ENCODE results near the gene FKBP1B.
"Not testable (repeated sequence)": the region's sequence is repeated elsewhere in the genome, so short reads cannot be mapped to it uniquely, and the experiment has no call there.

The FKBP1B gene

DNA sequence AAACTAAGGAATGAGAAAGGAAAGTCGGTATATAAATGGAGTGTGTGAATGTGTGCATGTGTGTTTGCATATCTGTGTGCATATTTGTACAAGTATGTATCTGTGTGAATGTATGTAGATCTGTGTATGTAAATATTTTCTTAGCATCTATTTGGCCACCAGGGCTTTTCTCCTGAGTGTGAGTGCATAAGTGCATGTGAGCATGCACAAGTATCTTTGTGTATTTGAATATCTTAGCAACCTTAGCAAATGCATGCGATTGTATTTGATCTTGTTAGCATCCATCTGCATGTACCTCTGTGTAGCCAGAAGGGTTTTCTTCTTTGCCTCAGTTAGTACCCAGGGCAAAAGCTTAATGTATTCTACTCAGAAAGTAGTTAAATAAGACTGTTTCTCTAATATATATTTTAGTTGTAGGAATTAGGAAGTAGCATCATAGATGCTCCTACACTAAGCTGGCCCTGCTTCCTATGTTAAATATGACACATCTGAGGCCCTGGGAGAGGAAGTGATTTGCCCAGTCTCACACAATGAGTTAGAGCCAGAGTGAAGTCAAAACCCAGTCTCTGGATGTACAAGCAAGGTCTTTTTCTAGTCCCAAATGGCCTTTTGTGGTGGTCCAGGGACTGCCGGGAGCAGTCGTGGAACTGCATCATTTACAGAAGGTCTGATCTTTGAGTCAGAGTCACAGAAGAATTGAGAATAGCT is 9.2 kb downstream of the FKBP1B start:
- DNase-seq (ENCODE audit: low read depth in 2 of 2) = no peak

- no peak for DNase-seq (ENCODE audit: low read depth in 2 of 2)
Measured at GRCh38 chr2:24065341-24065740, 15.8 kb downstream of the FKBP1B start.

GRCh38 chr2:24072259-24072658 is 22.7 kb downstream of the FKBP1B start:
- DNase-seq (ENCODE audit: low read depth in 2 of 2) = no peak

GRCh38 chr2:24073816-24074215 is 24.3 kb downstream of the FKBP1B start:
- DNase-seq (ENCODE audit: low read depth in 2 of 2) = no peak

DNA sequence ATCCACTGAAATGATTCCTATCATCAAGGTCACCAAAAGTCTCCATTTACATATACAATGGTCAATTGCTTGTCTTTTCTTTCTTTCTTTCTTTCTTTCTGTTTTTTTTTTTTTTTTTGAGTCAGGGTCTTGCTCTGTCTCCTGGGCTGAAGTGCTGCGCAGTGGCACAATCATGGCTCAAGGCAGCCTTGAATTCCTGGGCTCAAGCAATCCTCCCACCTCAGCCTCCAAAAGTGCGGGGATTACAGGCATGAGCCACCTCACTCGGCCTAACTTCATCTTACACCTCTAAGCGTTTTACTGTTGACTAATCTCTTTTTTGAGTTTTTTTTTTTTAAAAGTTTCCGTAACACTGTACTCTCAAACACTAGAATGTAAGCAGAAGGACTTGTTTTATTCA is 25.7 kb downstream of the FKBP1B start:
- no peak for DNase-seq (ENCODE audit: low read depth in 2 of 2)

GRCh38 chr2:24075915-24076848 is 26.6 kb downstream of the FKBP1B start, which contains the start of gene SF3B6:
TSS of gene SF3B6 (minus strand) at chr2:24076326. CDS start at chr2:24076229, 97 bp downstream.
- DNase-seq (ENCODE audit: low read depth in 2 of 2) = peak; percentile 99

DNA sequence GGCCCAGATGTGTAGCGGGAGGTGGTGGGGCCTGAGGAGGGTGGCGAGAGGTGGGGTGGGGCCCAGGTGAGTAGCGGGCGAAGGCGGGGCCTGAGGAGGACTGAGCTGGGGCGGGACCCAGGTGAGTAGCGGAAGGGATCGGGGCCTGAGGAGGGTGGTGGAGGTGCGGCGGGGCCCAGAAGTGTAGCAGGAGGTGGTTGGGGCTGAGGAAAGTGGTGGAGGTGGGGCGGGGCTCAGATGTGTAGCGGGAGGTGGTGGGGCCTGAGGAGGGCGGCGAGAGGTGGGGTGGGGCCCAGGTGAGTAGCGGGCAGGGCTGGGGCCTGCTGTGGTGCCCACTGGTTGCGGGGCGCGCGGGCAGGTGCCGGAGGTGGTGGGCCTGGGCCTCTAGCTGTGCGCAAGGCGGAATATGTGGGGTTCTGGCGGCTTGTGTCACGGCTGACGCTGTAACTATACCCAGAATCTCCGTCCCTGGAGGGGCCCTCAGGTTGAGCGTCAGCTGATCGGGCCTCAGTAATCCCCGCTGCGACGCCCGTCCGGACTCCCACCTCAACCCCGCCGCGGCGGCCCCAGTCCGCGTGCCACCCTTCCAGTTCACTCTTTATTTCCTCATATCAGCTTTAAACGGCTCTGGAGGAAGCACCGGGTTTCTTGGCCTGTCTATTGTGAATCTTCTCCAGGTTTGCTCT is 27.5 kb downstream of the FKBP1B start:
- DNase-seq (ENCODE audit: low read depth in 2 of 2) = no peak

- DNase-seq (ENCODE audit: low read depth in 2 of 2) = no peak
Measured at GRCh38 chr2:24077535-24077877, 28.0 kb downstream of the FKBP1B start.

GRCh38 chr2:24077879-24078278 is 28.3 kb downstream of the FKBP1B start:
- DNase-seq (ENCODE audit: low read depth in 2 of 2) = no peak

- DNase-seq (ENCODE audit: low read depth in 2 of 2) = no peak
Measured at GRCh38 chr2:24080701-24081100, 31.2 kb downstream of the FKBP1B start.

DNA sequence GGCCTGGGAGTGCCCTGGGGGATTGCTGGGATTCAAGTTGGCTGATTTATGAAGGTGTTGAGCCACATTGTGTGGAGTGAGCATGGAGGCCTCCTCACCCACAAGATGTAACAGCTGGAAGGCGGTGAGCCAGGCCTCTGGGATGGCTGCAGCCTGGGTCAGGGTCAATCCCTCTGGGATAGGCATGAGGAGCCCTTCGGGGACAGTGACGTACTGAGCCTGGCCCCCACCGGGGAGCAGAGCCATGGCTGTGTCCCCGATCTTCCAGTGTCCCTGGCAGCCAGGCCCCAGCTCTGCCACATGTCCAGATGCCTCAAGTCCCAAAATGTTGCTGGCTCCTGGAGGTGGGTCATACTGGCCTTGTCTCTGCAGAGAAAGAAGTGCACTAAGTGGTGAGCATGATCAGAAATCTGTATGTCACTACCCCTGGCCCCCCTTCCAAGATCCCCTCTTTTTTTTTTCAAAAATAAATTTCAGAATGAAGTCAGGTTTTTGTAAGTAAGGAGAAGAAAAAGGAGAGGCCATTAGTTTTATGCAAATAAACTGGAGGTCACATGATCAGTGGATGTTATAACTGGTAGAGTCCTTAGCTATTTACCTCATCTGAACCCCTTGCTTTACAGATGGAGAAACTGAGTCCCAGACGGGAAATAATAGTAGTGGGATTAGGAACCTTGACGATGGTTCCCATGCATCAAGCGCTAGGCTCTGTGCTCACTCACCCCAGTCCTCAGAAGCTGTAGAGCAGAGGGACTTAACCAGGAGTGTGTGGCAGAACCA is 33.4 kb downstream of the FKBP1B start:
- no peak for DNase-seq (ENCODE audit: low read depth in 2 of 2)

DNA sequence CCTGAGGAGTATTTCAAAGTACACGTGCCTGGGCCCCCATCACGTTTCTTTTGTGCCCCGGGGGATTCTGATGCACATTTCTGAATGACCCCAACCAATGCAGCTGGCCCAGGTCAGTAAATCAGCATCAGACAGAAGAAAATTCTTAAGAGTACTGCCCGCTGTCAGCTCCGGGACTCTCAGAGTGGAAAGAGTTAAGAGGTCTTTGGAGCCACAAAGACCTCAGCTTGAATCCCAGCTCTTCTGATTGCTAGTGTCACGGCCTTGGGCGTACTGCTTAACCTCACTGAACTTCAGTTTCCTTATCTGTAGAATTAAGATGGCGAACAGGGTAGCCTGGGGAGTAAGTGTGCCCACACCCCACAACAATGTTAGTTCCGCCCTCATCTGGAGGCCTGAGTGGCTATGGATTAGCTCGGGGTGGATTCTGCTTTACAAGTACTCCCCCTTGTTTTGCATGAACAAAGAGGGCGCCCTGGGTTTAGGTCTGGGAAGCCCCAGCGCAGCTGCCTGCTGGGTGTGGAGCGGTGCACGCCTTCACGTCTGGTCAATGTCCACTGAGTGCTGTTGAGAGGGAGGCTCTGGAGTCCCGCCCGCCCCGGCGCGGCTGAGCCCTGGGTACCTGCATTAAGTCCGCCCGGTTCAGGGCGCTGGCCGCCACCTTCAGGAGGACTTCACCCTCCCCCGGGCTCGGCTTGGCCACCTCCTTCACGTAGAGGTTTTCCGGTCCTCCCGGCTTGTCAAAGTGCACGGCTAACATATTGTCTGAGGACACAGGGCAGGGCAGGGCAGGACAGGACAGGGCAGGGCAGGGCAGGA is 34.2 kb downstream of the FKBP1B start:
- peak in 1 of 2 donors; percentile 0 for DNase-seq (ENCODE audit: low read depth in 2 of 2)

DNA sequence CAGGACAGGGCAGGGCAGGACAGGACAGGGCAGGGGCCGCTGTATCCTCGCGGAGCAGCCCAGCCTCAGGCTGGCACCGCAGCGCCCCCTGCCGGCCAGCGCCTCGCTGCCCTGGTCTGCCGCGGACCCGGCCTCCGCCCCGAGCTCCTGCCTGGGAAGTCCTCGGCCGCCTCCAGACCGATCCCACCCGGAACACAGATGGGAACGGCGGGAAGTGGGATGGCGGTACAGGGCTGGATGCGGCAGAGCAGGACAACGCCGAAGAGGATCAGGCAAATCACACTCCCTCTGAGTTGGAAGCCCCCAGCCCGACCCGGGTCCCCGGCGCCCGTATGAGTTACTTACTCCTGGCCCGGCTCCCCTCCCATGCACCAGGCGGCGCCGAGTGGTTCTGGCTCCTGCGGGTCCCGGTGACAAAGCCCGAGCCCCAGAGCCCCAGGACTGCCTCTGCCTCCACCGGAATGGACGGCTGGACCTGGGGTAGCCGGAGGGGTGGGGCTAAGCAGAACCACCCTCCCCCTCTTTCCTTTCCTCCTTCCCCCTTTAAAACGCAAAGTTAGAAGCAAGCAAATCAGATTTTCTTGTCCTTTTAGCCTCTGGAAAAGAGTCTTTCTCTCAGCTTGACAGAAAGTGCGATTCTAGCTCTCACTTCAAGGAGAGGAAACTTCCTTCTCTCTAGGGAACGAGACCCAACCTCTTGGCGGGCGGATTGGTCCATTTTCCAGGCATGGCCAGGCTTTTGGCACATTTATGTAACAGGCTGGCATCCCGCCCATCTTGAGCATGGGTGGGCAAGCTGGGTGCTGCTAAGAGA is 35.1 kb downstream of the FKBP1B start, which contains the start of gene TP53I3:
TP53I3 (minus strand) TSS at position 449 of the 814 bp plus-strand sequence. CDS start 508 bp downstream, outside the sequence.
- peak; percentile 51 to 71 for DNase-seq (ENCODE audit: low read depth in 2 of 2)

DNA sequence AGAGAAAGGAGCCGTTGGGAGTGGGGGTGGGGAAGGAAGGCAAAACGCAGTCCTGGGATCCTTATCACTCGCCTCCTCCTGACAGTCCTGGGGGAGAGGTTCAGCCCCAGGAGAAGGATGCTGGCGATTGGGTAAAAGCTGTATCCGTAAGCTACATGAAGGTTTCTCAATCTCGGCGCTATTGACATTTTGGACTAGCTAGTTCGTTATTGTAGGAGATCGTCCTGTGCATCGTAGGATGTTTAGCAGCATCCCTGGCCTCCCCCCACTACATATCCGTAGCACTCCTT is 35.6 kb downstream of the FKBP1B start:
- DNase-seq (ENCODE audit: low read depth in 2 of 2) = no peak

GRCh38 chr2:24086241-24086640 is 36.7 kb downstream of the FKBP1B start:
- DNase-seq (ENCODE audit: low read depth in 2 of 2) = no peak

DNA sequence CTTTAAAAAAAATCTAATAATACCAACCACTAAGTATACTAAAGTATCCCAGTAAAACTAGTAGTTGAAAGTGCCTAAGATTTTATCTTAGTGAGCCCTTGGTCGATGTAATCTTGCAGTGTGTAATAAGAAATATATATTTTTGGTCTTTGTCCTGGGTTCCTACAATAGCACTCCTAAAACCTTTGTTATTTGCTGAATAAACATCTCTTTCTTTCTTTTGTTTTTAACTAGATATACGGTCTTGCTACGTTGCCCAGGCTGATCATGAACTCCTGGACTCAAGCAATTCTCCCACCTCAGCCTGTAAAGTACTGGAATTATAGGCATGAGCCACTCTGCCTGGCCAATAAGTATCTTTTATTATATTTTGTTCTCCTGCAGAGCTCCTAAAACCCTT is 37.5 kb downstream of the FKBP1B start:
- DNase-seq (ENCODE audit: low read depth in 2 of 2) = no peak

DNA sequence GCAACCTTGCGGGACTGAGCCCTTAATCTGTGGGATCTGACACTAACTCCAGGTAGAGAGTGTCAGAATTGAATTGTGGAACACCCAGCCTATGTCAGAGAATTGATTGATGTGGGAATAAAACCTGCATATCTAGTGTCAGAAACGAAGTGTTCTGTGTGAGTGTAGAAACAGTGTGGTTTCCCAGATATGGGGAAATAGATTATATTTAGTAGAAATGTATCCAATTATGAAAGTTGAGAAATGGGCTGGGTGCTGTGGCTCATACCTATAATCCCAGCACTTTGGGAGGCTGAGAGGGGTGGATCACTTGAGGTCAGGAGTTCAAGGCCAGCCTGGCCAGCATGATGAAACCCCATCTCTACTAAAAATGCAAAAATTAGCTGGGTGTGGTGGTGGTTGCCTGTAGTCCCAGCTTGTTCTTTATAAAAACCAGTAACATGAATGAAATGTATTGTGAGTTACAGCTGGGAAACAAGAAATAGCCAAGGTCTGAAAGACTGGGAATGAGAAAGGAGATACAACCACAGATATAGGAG is 39.3 kb downstream of the FKBP1B start:
- DNase-seq (ENCODE audit: low read depth in 2 of 2) = no peak

- DNase-seq (ENCODE audit: low read depth in 2 of 2) = not testable (repeated sequence)
Measured at GRCh38 chr2:24093270-24093669, 43.7 kb downstream of the FKBP1B start.

DNA sequence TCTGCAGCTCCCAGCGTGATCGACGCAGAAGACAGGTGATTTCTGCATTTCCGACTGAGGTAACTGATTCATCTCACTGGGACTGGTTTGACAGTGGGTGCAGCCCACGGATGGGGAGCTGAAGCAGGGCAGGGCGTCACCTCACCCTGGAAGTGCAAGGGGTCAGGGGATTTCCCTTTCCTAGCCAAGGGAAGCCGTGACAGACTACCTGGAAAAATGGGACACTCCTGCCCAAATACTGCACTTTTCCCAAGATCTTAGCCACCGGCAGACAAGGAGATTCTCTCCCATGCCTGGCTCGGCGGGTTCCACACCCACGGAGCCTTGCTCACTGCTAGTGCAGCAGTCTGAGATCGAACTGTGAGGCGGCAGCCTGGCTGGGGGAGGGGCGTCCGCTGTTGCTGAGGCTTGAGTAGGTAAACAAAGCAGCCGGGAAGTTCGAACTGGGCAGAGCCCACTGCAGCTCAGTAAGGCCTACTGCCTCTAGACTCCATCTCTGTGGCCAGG is 45.7 kb downstream of the FKBP1B start:
- DNase-seq (ENCODE audit: low read depth in 2 of 2) = not testable (repeated sequence)
